Measurements from ENCODE around the gene FYCO1.

DNA sequence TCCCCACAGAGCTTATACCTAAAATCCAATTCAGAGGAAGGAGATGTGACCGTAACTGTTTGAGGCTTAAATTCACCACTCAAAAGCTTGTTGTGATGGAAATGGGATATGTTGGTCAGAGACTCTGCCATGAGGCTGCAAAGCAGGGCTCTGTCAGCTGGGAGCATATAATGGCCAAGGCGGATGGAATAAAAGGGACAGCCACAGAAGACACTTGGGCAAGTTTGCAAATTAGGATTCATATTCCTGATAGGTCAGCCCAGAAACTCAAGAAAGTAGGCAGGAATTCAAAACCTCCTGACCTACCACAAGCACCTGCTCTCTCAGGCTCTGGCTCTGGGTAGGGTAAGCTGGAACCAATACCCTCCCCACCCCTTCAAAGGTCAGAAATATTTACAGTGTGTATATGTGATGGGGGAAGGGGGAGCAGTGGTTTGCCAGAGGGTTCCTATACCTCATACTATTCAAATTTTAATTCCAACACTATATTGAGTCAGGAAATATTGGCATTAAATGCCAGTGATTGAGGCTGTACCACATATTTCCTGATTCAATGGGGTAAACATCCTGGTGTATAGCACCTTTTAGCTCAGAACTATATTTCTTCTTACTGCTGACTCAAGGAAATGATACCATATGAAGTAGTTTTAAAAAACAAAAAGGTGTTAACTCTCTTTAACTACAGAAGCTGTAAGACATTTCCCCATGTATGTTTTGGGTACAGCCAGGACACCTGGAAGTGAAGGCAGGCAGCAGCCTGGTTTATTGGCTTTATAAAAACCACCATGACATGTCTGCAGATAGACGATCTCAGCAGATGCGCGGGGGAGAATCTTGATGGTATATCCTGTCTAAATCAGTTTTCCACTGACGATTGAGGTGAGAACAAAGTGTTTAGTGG lies 19.2 kb downstream of the FYCO1 start:
- TF ChIP-seq, protein P1, sequence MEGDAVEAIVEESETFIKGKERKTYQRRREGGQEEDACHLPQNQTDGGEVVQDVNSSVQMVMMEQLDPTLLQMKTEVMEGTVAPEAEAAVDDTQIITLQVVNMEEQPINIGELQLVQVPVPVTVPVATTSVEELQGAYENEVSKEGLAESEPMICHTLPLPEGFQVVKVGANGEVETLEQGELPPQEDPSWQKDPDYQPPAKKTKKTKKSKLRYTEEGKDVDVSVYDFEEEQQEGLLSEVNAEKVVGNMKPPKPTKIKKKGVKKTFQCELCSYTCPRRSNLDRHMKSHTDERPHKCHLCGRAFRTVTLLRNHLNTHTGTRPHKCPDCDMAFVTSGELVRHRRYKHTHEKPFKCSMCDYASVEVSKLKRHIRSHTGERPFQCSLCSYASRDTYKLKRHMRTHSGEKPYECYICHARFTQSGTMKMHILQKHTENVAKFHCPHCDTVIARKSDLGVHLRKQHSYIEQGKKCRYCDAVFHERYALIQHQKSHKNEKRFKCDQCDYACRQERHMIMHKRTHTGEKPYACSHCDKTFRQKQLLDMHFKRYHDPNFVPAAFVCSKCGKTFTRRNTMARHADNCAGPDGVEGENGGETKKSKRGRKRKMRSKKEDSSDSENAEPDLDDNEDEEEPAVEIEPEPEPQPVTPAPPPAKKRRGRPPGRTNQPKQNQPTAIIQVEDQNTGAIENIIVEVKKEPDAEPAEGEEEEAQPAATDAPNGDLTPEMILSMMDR (IDR thresholded peaks at IDR 0.05), result no peak
- TF ChIP-seq POLR2AphosphoS5 (IDR thresholded peaks at IDR 0.05) (no peak), POLR2A (IDR thresholded peaks at IDR 0.05) (no peak), EP300 (IDR thresholded peaks at IDR 0.05) (no peak)
